Caki2 (cell line): ENCODE measurements around the gene ZBTB21. TPM values are rescaled to one million over a fixed set of nuclear protein-coding genes. Genes with fewer than 3 reads are reported as not detected.
"Not testable (repeated sequence)": the region's sequence is repeated elsewhere in the genome, so short reads cannot be mapped to it uniquely, and the experiment has no call there.

Experiments
- DNase-seq: peaks from one replicate; pipeline ENCODE4 v3.0.0-alpha.2; 2015; ENCODE audit warnings: low read depth
- in situ Hi-C: cut with HindIII; loops from 2 replicates; pipeline ENCODE4 v1.10.0; 2016; ENCODE audit warnings: low sequenced_read_pairs, low pct_unique_long_range_greater_than_20kb, mixed read lengths
- total RNA-seq: library from RNA; depleted of rRNA; stranded (reverse); fragments of >200 nt; shearing (Covaris generic); gene quantifications from 2 replicates; pipeline ENCODE4 v1.2.3, GENCODE V29; 2014; ENCODE audit warnings: low replicate concordance

Gene ZBTB21
- total RNA-seq, 1 experiment from 2014 or later, result 3.3 TPM

- DNase-seq, result no peak
- in situ Hi-C loops, result no loop called here
These were observed 5.6 kb downstream of the ZBTB21 start for GRCh38 chr21:42004406-42005199.

- in situ Hi-C loops, result no loop called here
- DNase-seq, result no peak
These were observed 7.1 kb downstream of the ZBTB21 start for GRCh38 chr21:42003051-42003461.

- in situ Hi-C loops, result no loop called here
These were observed 7.7 kb downstream of the ZBTB21 start for GRCh38 chr21:42002421-42002958.

GRCh38 chr21:42001781-42002180 lies 8.4 kb downstream of the ZBTB21 start:
- in situ Hi-C loops, result no loop called here
- DNase-seq, result no peak

More at GRCh38 chr21:42002421-42002958, 7.7 kb downstream of the ZBTB21 start:
- peak; percentile 68 for DNase-seq

- no peak for DNase-seq
- in situ Hi-C loops, result no loop called here
These were observed 9.3 kb downstream of the ZBTB21 start for GRCh38 chr21:42000908-42001307.

GRCh38 chr21:41997657-41998056 lies 12.5 kb downstream of the ZBTB21 start:
- in situ Hi-C loops, result no loop called here
- DNase-seq, result no peak

GRCh38 chr21:41995577-41995976 lies 14.6 kb downstream of the ZBTB21 start:
- DNase-seq, result no peak
- in situ Hi-C loops, result no loop called here

GRCh38 chr21:41994613-41995012 lies 15.5 kb downstream of the ZBTB21 start:
- DNase-seq, in situ Hi-C loops: not testable (repeated sequence)

GRCh38 chr21:41993744-41994143 lies 16.4 kb downstream of the ZBTB21 start:
- in situ Hi-C loops, result no loop called here
- DNase-seq, result no peak

- no peak for DNase-seq
- in situ Hi-C loops, result no loop called here
These were observed 17.6 kb downstream of the ZBTB21 start for GRCh38 chr21:41992576-41992975.

GRCh38 chr21:41991659-41992058 lies 18.5 kb downstream of the ZBTB21 start:
- in situ Hi-C loops, result no loop called here
- DNase-seq, result no peak

- in situ Hi-C loops, result no loop called here
- DNase-seq, result no peak
These were observed 20.5 kb downstream of the ZBTB21 start for GRCh38 chr21:41989698-41990097.

GRCh38 chr21:41987310-41987709 lies 22.9 kb downstream of the ZBTB21 start:
- in situ Hi-C loops, result no loop called here
- no peak for DNase-seq

GRCh38 chr21:41985662-41986416 lies 24.3 kb downstream of the ZBTB21 start:
- DNase-seq, result no peak
- in situ Hi-C loops, result no loop called here

- no peak for DNase-seq
- in situ Hi-C loops, result no loop called here
These were observed 26.9 kb downstream of the ZBTB21 start for GRCh38 chr21:41983229-41983628.

- in situ Hi-C loops, result no loop called here
- no peak for DNase-seq
These were observed 29.6 kb downstream of the ZBTB21 start for GRCh38 chr21:41980561-41980960.

- DNase-seq, result no peak
- in situ Hi-C loops, result no loop called here
These were observed 30.3 kb downstream of the ZBTB21 start for GRCh38 chr21:41979751-41980369.

- DNase-seq, result no peak
- in situ Hi-C loops, result no loop called here
These were observed 30.8 kb downstream of the ZBTB21 start for GRCh38 chr21:41979335-41979734.
